HuH-7.5 (cell line): ENCODE measurements around the gene DRGX.

Experiments
- DNase-seq: peaks from one replicate; pipeline ENCODE4 v3.0.0; 2011; ENCODE audit warnings: low spot score

DRGX gene

GRCh38 chr10:49338604-49339003 lies 57.3 kb downstream of the DRGX start:
- no peak for DNase-seq

GRCh38 chr10:49335364-49335972 lies 60.4 kb downstream of the DRGX start:
- no peak for DNase-seq

GRCh38 chr10:49334964-49335363 lies 60.9 kb downstream of the DRGX start:
- DNase-seq, result no peak

- DNase-seq, result no peak
Measured at GRCh38 chr10:49333192-49333591, 62.7 kb downstream of the DRGX start.

- no peak for DNase-seq
Measured at GRCh38 chr10:49332768-49333167, 63.1 kb downstream of the DRGX start.

GRCh38 chr10:49332333-49332732 lies 63.6 kb downstream of the DRGX start:
- DNase-seq, result no peak

- DNase-seq, result no peak
Measured at GRCh38 chr10:49331431-49331830, 64.5 kb downstream of the DRGX start.

- no peak for DNase-seq
Measured at GRCh38 chr10:49330127-49330665, 65.7 kb downstream of the DRGX start.

- DNase-seq, result no peak
Measured at GRCh38 chr10:49329146-49329505, 66.8 kb downstream of the DRGX start.

- DNase-seq, result no peak
Measured at GRCh38 chr10:49328401-49329145, 67.3 kb downstream of the DRGX start.

- no peak for DNase-seq
Measured at GRCh38 chr10:49327036-49327813, 68.7 kb downstream of the DRGX start.

- no peak for DNase-seq
Measured at GRCh38 chr10:49325916-49326783, 69.7 kb downstream of the DRGX start.

GRCh38 chr10:49325131-49325915 lies 70.6 kb downstream of the DRGX start:
- no peak for DNase-seq

GRCh38 chr10:49324711-49325110 lies 71.2 kb downstream of the DRGX start:
- DNase-seq, result no peak

GRCh38 chr10:49323896-49324270 lies 72.0 kb downstream of the DRGX start:
- no peak for DNase-seq

- no peak for DNase-seq
Measured at GRCh38 chr10:49323171-49323895, 72.6 kb downstream of the DRGX start.

GRCh38 chr10:49322371-49323170 lies 73.3 kb downstream of the DRGX start:
- no peak for DNase-seq

GRCh38 chr10:49321021-49321420 lies 74.9 kb downstream of the DRGX start:
- no peak for DNase-seq

GRCh38 chr10:49320191-49320590 lies 75.7 kb downstream of the DRGX start:
- no peak for DNase-seq

- DNase-seq, result no peak
Measured at GRCh38 chr10:49319206-49319605, 76.7 kb downstream of the DRGX start.
